ENCODE data around the gene ASTN2. TPM values are rescaled to one million over a fixed set of nuclear protein-coding genes. Genes with fewer than 3 reads are reported as not detected.
"Not testable (repeated sequence)": the region's sequence is repeated elsewhere in the genome, so short reads cannot be mapped to it uniquely, and the experiment has no call there.

The ASTN2 gene
- total RNA-seq, 1 donor from 2014 or later: 15.9 TPM

- no peak overlapping the region for H3K27ac Mint-ChIP-seq
- peaks cover 11% of the 10 kb centered on the region for H3K9me3 Mint-ChIP-seq
- TF ChIP-seq CTCF (conservative IDR thresholded peaks at IDR 0.05): no peak
- H3K27me3 Mint-ChIP-seq: no peaks in the 10 kb centered on the region
- peaks cover 15% of the 10 kb centered on the region for H3K4me1 Mint-ChIP-seq (ENCODE audit: unreplicated experiment)
- H3K4me3 Mint-ChIP-seq: no peak overlapping the region
- peaks cover 10% of the 10 kb centered on the region for H3K36me3 Mint-ChIP-seq
- no peak for DNase-seq (ENCODE audit: extremely low spot score, unreplicated experiment)
These were observed 953.2 kb downstream of the ASTN2 start for GRCh38 chr9:116461632-116462031.

- peaks cover 20% of the 10 kb centered on the region for H3K9me3 Mint-ChIP-seq
- no peak for TF ChIP-seq CTCF (conservative IDR thresholded peaks at IDR 0.05)
- no peak overlapping the region for H3K4me3 Mint-ChIP-seq
- no peak overlapping the region for H3K27ac Mint-ChIP-seq
- H3K36me3 Mint-ChIP-seq: peaks cover 18% of the 10 kb centered on the region
- peaks cover 7% of the 10 kb centered on the region for H3K4me1 Mint-ChIP-seq (ENCODE audit: unreplicated experiment)
- no peak for DNase-seq (ENCODE audit: extremely low spot score, unreplicated experiment)
- H3K27me3 Mint-ChIP-seq: no peaks in the 10 kb centered on the region
These were observed 954.8 kb downstream of the ASTN2 start for GRCh38 chr9:116460026-116460425.

- no peak overlapping the region for H3K4me3 Mint-ChIP-seq
- H3K4me1 Mint-ChIP-seq (ENCODE audit: unreplicated experiment): peaks cover 4% of the 10 kb centered on the region
- no peak for DNase-seq (ENCODE audit: extremely low spot score, unreplicated experiment)
- TF ChIP-seq CTCF (conservative IDR thresholded peaks at IDR 0.05): no peak
- peaks cover 18% of the 10 kb centered on the region for H3K36me3 Mint-ChIP-seq
- H3K9me3 Mint-ChIP-seq: peaks cover 20% of the 10 kb centered on the region
- H3K27me3 Mint-ChIP-seq: no peaks in the 10 kb centered on the region
- no peak overlapping the region for H3K27ac Mint-ChIP-seq
These were observed 955.3 kb downstream of the ASTN2 start for GRCh38 chr9:116459576-116459975.

GRCh38 chr9:116456490-116457088 lies 958.3 kb downstream of the ASTN2 start:
- H3K4me3 Mint-ChIP-seq: no peak overlapping the region
- H3K27ac Mint-ChIP-seq: no peak overlapping the region
- peaks cover 18% of the 10 kb centered on the region for H3K36me3 Mint-ChIP-seq
- DNase-seq (ENCODE audit: extremely low spot score, unreplicated experiment): no peak
- H3K27me3 Mint-ChIP-seq: no peaks in the 10 kb centered on the region
- no peak for TF ChIP-seq CTCF (conservative IDR thresholded peaks at IDR 0.05)
- peaks cover 20% of the 10 kb centered on the region for H3K9me3 Mint-ChIP-seq
- H3K4me1 Mint-ChIP-seq (ENCODE audit: unreplicated experiment): peaks cover 4% of the 10 kb centered on the region

- H3K4me1 Mint-ChIP-seq (ENCODE audit: unreplicated experiment); H3K27ac Mint-ChIP-seq; DNase-seq (ENCODE audit: extremely low spot score, unreplicated experiment); H3K27me3 Mint-ChIP-seq; H3K4me3 Mint-ChIP-seq: not testable (repeated sequence)
- H3K36me3 Mint-ChIP-seq: peaks cover 18% of the 10 kb centered on the region
- peaks cover 20% of the 10 kb centered on the region for H3K9me3 Mint-ChIP-seq
These were observed 960.3 kb downstream of the ASTN2 start for GRCh38 chr9:116454539-116454938.

- no peak overlapping the region for H3K4me3 Mint-ChIP-seq
- H3K36me3 Mint-ChIP-seq: peaks cover 18% of the 10 kb centered on the region
- H3K9me3 Mint-ChIP-seq: peaks cover 20% of the 10 kb centered on the region
- no peaks in the 10 kb centered on the region for H3K27me3 Mint-ChIP-seq
- DNase-seq (ENCODE audit: extremely low spot score, unreplicated experiment): no peak
- peaks cover 9% of the 10 kb centered on the region for H3K4me1 Mint-ChIP-seq (ENCODE audit: unreplicated experiment)
- H3K27ac Mint-ChIP-seq: no peak overlapping the region
- TF ChIP-seq CTCF (conservative IDR thresholded peaks at IDR 0.05): no peak
These were observed 961.1 kb downstream of the ASTN2 start for GRCh38 chr9:116453785-116454184.
